Choroid plexus epithelial cell (primary cell): Measurements from ENCODE around the gene WASHC4.

Source experiments
- DNase-seq: peaks from one replicate; pipeline ENCODE4 v3.0.0-alpha.2; 2010; ENCODE audit warnings: low read depth
- H3K4me3 ChIP-seq: 2 replicates; pipeline ENCODE4 v1.5.1; 2011; ENCODE audit warnings: low read depth, mild to moderate bottlenecking, control low read depth, low read length, moderate library complexity
- TF ChIP-seq, protein P1 (sequence below): conservative IDR thresholded peaks from 2 replicates; pipeline ENCODE4 v1.5.1; 2011; ENCODE audit warnings: low read depth, mild to moderate bottlenecking, control low read depth, inconsistent platforms, low read length, moderate library complexity

The WASHC4 gene

DNA sequence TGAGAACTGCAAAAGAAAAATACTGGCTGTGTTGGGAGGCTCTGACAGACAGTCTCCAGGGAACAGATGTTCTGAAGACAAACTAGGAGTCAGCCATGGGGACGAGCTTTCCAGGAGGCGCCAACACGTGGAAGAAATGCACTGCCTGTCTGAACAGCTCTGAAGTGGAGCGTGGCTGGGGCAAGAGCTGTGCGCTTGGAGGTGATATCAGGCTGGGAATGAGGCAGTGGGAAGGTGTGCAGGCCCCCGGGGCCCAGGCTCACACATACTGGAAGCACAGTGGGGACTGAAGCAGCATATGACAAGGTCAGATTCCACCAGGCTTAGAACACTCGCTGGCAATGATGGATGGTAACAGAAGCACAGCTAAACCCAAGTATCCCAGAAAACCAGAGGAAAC, 110.9 kb downstream of the WASHC4 start:
- no peak for DNase-seq
- TF ChIP-seq, protein P1, sequence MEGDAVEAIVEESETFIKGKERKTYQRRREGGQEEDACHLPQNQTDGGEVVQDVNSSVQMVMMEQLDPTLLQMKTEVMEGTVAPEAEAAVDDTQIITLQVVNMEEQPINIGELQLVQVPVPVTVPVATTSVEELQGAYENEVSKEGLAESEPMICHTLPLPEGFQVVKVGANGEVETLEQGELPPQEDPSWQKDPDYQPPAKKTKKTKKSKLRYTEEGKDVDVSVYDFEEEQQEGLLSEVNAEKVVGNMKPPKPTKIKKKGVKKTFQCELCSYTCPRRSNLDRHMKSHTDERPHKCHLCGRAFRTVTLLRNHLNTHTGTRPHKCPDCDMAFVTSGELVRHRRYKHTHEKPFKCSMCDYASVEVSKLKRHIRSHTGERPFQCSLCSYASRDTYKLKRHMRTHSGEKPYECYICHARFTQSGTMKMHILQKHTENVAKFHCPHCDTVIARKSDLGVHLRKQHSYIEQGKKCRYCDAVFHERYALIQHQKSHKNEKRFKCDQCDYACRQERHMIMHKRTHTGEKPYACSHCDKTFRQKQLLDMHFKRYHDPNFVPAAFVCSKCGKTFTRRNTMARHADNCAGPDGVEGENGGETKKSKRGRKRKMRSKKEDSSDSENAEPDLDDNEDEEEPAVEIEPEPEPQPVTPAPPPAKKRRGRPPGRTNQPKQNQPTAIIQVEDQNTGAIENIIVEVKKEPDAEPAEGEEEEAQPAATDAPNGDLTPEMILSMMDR, result no peak
- H3K4me3 ChIP-seq, result no peak overlapping the region
